Neural cell (in vitro differentiated cells): ENCODE results near the gene MUC5B. TPM values are rescaled to one million over a fixed set of nuclear protein-coding genes. Genes with fewer than 3 reads are reported as not detected.

Source experiments
- H2AFZ ChIP-seq: fragments of 200-600, 300-800 bp; sonication (generic), shearing (Covaris generic); 2 replicates; pipeline ENCODE4 v1.6.0; 2014; ENCODE audit warnings: low read depth, mild to moderate bottlenecking, antibody characterized with exemption, low read length, moderate library complexity
- H3F3A ChIP-seq: fragments of 200-600 bp; shearing (Covaris generic); 2 replicates; pipeline ENCODE4 v1.6.1; 2016; ENCODE audit warnings: mild to moderate bottlenecking, moderate library complexity, mixed read lengths, antibody characterized with exemption, low read length; ENCODE audit not compliant: insufficient read depth, poor library complexity, severe bottlenecking
- H3K27ac ChIP-seq: fragments of 200-600, 300-800 bp; sonication (generic), shearing (Covaris generic); 2 replicates; pipeline ENCODE4 v1.5.1; 2014; ENCODE audit warnings: mild to moderate bottlenecking, low read length, moderate library complexity
- H3K27me3 ChIP-seq: fragments of 300-800, 200-600 bp; sonication (generic), shearing (Covaris generic); 2 replicates; pipeline ENCODE4 v1.6.0; 2014; ENCODE audit warnings: mild to moderate bottlenecking, low read depth, low read length, moderate library complexity; ENCODE audit not compliant: insufficient read depth
- H3K36me3 ChIP-seq: fragments of 300-800, 200-600 bp; sonication (generic), shearing (Covaris generic); 2 replicates; pipeline ENCODE4 v1.5.1; 2014; ENCODE audit warnings: mild to moderate bottlenecking, antibody characterized with exemption, low read length, moderate library complexity; ENCODE audit not compliant: insufficient read depth
- H3K4me2 ChIP-seq: fragments of 300-800, 200-600 bp; sonication (generic), shearing (Covaris generic); 2 replicates; pipeline ENCODE4 v1.6.0; 2014; ENCODE audit warnings: mild to moderate bottlenecking, low read length
- H3K4me3 ChIP-seq: fragments of 300-800, 200-600 bp; sonication (generic), shearing (Covaris generic); 2 replicates; pipeline ENCODE4 v1.5.1; 2014; ENCODE audit warnings: mild to moderate bottlenecking, low read length, moderate library complexity
- H3K79me2 ChIP-seq: fragments of 200-600 bp; shearing (Covaris generic); replicated peaks from 2 replicates; pipeline ENCODE4 v1.6.0; 2014; ENCODE audit warnings: mild to moderate bottlenecking, low read length, moderate library complexity; ENCODE audit not compliant: insufficient read depth
- H3K9ac ChIP-seq: fragments of 300-800, 200-600 bp; sonication (generic), shearing (Covaris generic); 2 replicates; pipeline ENCODE4 v1.6.1; 2016; ENCODE audit warnings: mild to moderate bottlenecking, low read length, mixed read lengths
- H3K9me2 ChIP-seq: fragments of 200-600 bp; shearing (Covaris generic); 2 replicates; pipeline ENCODE4 v1.6.1; 2016; ENCODE audit warnings: mild to moderate bottlenecking, low read length, mixed read lengths; ENCODE audit not compliant: insufficient read depth
- H3K9me3 ChIP-seq: fragments of 200-600, 300-800 bp; sonication (generic), shearing (Covaris generic); 2 replicates; pipeline ENCODE4 v1.6.1; 2016; ENCODE audit warnings: mild to moderate bottlenecking, mixed run types, low read length, moderate library complexity, mixed read lengths
- H4K20me1 ChIP-seq: fragments of 200-600 bp; shearing (Covaris generic); 2 replicates; pipeline ENCODE4 v1.6.1; 2016; ENCODE audit warnings: mild to moderate bottlenecking, mixed run types; ENCODE audit not compliant: insufficient read depth
- EP300 ChIP-seq: fragments of 450-650 bp; conservative IDR thresholded peaks from 2 replicates; pipeline ENCODE4 v1.6.1; 2014; ENCODE audit warnings: antibody characterized with exemption, mild to moderate bottlenecking, moderate library complexity; ENCODE audit not compliant: poor library complexity, severe bottlenecking
- EZH2 ChIP-seq: fragments of 200-600, 300-800 bp; shearing (Covaris generic), sonication (generic); IDR thresholded peaks from 2 replicates; pipeline ENCODE4 v1.6.1; 2014; ENCODE audit warnings: antibody characterized with exemption, low read length, borderline replicate concordance, mild to moderate bottlenecking; ENCODE audit not compliant: insufficient read depth, poor library complexity, severe bottlenecking
- MXI1 ChIP-seq: fragments of 450-650 bp; conservative IDR thresholded peaks from 2 replicates; pipeline ENCODE4 v1.6.1; 2014; ENCODE audit warnings: antibody characterized with exemption, mild to moderate bottlenecking; ENCODE audit not compliant: poor library complexity, severe bottlenecking
- POLR2AphosphoS5 ChIP-seq: IDR thresholded peaks from 2 replicates; pipeline ENCODE4 v1.6.1; 2012
- RAD21 ChIP-seq: fragments of 450-650 bp; conservative IDR thresholded peaks from 2 replicates; pipeline ENCODE4 v1.6.1; 2014; ENCODE audit warnings: antibody characterized with exemption, mild to moderate bottlenecking, moderate library complexity
- REST ChIP-seq: IDR thresholded peaks from 2 replicates; pipeline ENCODE4 v1.6.1; 2012; ENCODE audit warnings: borderline replicate concordance
- SMC3 ChIP-seq: fragments of 450-650 bp; conservative IDR thresholded peaks from 2 replicates; pipeline ENCODE4 v1.6.1; 2014; ENCODE audit warnings: antibody characterized with exemption, mild to moderate bottlenecking, moderate library complexity; ENCODE audit not compliant: poor library complexity
- TAF1 ChIP-seq: IDR thresholded peaks from 2 replicates; pipeline ENCODE4 v1.6.1; 2012; ENCODE audit warnings: low read depth
- polyA plus RNA-seq: library from polyadenylated mRNA; depleted of rRNA; stranded (reverse); fragments of >200 nt; gene quantifications from 2 replicates; pipeline ENCODE4 v1.2.3, GENCODE V29; 2014
- TF ChIP-seq, protein P1 (sequence below): fragments of 450-650 bp; IDR thresholded peaks from 2 replicates; pipeline ENCODE4 v1.5.1; 2014; ENCODE audit warnings: antibody characterized with exemption, mild to moderate bottlenecking, moderate library complexity; ENCODE audit not compliant: poor library complexity, severe bottlenecking

The MUC5B gene
- polyA plus RNA-seq, 1 donor from 2014 or later = not detected

DNA sequence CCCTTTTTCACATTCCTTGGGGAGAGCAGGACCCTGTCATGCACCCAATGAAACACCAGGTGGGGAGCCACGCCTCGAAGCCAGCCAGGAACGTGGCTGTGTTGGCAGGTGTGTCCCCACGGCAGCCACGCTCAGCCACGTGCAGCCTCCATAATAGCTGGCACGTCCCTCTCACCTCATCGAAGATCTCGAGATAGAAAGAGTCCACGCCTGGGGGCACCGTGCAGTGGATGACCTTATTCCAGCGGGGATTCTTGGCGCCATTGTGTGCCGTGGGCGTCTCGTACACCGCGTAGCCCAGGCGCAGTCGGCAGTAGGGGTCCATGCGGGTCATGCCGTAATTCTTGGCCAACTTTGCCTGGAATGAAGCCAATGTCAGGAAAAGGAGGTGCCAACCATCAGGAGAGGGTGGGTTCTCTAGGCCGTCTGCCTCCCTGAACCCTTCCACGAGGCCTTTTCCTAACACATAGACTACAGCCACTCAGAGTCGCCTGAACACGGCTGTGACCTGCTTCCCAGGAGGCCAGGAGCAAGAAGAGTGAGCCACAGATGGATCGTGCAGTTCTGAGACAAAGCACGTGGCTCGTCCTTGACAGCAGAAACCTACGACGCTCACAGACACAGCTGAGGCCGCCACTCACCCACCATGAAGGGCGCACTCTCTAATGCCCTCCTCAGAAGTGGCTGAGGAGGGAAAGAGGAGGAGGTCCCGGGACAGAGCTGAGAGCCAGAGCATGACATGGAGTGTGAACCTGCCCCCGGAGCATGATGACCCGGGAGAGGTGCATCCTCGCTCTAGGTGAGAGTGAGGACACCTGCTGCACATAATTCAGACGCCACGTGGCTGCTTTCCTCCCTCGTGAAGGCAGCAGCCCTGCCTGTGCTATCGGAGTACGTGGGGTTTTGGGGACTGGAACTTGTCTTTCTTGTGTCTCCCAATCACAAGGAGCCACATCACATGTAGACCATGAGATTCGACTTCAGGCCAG, 67.5 kb downstream of the MUC5B start:
- no peak for TF ChIP-seq POLR2AphosphoS5
- no peak for TF ChIP-seq EP300
- TF ChIP-seq SMC3 = no peak
- Histone ChIP-seq H3K79me2 (no peaks in the 10 kb centered on the region), H3K9ac (no peak overlapping the region), H3F3A (no peaks in the 10 kb centered on the region), H3K27ac (no peak overlapping the region), H4K20me1 (no peaks in the 10 kb centered on the region), H3K36me3 (no peaks in the 10 kb centered on the region), H3K9me3 (no peaks in the 10 kb centered on the region), H3K27me3 (no peaks in the 10 kb centered on the region), H3K4me3 (no peak overlapping the region), H3K9me2 (no peaks in the 10 kb centered on the region), H2AFZ (no peak overlapping the region), H3K4me2 (no peak overlapping the region)

DNA sequence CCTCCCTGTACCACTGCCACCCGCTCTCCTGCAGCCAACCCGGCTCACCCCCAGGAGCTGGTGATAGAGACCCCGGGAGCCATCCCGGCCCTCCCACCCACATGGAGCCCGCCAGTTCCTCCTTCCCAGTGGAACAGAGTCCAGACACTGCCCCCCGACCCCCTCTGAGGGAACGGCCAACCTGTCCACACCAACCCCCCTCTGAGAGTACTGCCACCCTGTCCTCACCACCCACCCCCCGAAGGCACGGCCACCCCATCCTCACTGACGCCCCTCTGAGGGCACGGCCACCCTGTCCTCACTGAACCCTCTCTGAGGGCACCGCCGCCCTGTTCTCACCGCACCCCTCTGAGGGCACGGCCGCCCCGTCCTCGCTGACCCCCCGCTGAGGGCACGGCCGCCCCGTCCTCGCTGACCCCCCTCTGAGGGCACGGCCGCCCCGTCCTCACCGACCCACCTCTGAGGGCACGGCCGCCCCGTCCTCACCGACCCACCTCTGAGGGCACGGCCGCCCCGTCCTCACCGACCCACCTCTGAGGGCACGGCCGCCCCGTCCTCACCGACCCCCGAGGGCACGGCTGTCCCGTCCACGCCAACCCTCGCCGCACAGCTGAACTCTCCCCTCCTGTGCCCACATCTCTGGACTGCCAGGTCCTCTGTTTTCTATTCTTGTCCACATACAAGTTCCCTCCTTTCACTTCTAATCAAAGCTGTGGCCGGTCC, 68.6 kb downstream of the MUC5B start:
- H3K27ac ChIP-seq = no peak overlapping the region
- H3K36me3 ChIP-seq = no peaks in the 10 kb centered on the region
- H3K4me2 ChIP-seq = no peak overlapping the region
- H3K79me2 ChIP-seq = peaks cover 3% of the 10 kb centered on the region
- no peaks in the 10 kb centered on the region for H3K9me2 ChIP-seq
- TF ChIP-seq EZH2 (no peak), MXI1 (no peak), TAF1 (no peak), REST (no peak), SMC3 (no peak), EP300 (no peak), RAD21 (no peak)
- TF ChIP-seq, protein P1, sequence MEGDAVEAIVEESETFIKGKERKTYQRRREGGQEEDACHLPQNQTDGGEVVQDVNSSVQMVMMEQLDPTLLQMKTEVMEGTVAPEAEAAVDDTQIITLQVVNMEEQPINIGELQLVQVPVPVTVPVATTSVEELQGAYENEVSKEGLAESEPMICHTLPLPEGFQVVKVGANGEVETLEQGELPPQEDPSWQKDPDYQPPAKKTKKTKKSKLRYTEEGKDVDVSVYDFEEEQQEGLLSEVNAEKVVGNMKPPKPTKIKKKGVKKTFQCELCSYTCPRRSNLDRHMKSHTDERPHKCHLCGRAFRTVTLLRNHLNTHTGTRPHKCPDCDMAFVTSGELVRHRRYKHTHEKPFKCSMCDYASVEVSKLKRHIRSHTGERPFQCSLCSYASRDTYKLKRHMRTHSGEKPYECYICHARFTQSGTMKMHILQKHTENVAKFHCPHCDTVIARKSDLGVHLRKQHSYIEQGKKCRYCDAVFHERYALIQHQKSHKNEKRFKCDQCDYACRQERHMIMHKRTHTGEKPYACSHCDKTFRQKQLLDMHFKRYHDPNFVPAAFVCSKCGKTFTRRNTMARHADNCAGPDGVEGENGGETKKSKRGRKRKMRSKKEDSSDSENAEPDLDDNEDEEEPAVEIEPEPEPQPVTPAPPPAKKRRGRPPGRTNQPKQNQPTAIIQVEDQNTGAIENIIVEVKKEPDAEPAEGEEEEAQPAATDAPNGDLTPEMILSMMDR = no peak
- H4K20me1 ChIP-seq = no peaks in the 10 kb centered on the region
- H3F3A ChIP-seq = no peaks in the 10 kb centered on the region
- H3K9ac ChIP-seq = no peak overlapping the region
- H3K27me3 ChIP-seq = no peaks in the 10 kb centered on the region
- no peak overlapping the region for H2AFZ ChIP-seq
- H3K4me3 ChIP-seq = no peak overlapping the region
- H3K9me3 ChIP-seq = no peaks in the 10 kb centered on the region
